ENCODE measurements around the gene APBA1.
A peak's percentile ranks its signal among the peaks of the same experiment; 100 is the strongest.

The APBA1 gene

DNA sequence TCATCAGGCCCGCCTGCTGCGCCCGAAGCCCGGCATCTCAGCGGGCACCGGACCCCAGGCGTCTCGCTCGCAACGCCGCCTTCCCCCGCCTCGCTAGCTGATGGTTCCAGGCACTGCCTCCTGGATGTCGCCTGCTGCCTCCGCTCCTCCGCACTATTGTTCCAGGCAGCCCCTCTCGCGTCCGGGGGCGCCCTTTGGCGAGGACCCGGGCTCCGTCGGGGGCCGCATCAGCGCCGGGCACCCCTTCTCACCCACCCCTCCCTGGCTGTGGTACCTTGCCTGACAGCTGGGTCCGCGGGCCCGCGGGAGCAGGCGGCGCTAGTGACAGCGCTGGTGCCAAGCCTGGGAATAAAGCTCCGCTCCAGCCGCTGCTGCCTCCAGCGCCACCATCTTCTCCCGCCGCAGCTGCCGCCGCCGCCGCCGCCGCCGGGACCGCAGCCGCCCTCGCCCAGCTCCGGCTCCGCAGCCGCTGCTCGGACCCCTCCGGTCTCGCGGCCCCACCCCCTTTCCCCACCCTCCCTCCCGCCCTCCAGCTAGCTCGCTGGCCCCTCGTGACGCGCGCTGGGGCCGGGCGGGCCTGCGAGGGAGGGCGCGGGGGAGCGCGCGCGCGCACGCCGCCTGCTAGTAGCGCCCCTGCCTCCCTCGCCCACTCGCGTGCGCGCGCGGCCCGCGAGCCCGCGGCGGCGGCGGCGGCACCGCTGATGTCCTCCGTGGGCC is at the start of gene APBA1:
TSS of gene APBA1 (minus strand) at position 493 of the 717 bp plus-strand sequence.
- peak; percentile 32 for DNase-seq

DNA sequence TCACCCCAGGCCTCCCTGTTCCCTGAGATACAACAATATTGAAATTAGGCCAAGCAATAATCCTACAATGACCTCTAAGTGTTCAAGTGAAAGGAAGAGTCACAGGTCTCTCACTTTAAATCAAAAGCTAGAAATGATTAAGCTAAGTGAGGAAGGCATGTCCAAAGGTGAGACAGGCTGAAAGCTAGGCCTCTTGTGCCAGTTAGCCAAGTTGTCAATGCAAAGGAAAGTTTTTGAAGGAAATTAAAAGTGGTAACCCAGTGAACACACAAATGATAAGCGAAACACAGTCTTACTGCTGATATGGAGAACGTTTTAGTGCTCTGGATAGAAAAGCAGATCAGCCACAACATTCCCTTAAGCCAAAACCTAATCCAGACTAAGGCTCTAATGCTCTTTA is 47.8 kb upstream of the APBA1 start:
- no peak for DNase-seq

DNA sequence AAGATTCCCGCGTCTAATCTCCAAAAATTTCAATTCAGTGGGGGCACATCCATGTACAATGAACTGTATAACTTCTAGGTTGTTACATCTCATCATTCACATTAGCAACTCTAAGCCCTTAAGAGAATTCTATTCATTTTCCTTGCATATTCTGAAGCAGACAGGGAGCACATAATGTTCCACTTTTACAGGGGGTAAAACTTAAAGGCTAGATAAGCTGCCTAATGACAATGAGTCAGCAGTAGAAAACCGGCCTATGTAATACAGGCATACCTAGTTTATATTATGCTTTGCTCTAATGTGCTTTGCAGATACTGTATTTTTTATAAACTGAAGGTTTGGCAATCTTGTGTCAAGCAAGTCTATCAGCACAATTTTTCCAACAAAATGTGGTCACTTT is 47.2 kb upstream of the APBA1 start:
- no peak for DNase-seq

DNA sequence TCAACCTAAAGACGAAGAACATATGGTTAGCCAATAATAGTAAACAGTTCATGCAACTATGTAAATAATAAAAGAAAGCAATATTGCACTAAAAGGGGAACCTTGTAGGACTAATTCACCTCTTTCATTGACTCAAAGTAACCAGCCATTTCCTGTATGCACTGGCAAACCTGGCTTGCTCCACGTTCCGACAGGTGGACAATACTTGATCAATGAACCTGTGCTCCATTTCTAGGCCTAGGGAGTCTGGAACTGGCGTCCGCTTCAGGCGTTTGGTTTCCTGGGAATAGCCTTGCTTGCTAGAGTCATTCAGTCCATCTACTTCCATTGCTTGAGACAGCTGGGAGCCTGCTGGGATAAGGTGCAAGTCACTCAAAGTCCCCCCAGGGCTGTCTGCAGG is 46.0 kb upstream of the APBA1 start:
- no peak for DNase-seq

DNA sequence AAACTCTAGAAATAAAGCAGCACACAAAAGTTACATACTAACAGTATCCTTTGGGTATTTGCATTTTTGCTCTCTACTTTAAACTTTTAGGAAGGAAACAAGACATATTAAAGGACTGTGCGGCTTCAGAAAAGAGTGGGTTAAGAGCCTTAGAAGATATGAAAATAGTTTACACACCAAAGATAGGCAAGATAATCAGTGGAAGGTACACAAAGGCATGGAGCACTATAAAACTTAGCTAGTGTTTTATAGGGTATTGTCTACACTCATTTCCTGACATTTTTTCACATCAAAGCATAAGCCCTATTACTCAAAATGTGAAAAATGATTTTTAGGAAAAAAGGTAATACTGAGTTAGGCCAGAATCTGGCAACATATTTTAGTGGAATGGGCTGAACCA is 43.7 kb upstream of the APBA1 start:
- DNase-seq, result no peak

DNA sequence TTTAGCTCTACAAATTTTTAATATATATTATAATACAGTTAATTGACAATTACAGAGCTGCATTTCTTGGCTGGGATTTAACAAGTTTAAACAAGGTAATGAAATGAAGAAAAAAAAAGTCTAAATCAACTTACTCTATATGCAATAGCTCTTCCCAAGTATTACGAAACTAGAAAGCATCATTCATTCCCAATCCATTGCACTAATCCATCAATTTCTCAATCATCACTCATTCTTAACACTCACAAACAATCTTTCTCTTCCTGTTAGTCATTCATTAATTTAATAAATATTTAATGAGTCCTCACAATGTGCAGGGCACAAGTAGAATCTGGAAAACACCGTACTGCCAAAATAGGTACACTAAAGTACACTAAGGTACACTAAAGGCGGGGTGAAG is 42.9 kb upstream of the APBA1 start:
- DNase-seq, result no peak

DNA sequence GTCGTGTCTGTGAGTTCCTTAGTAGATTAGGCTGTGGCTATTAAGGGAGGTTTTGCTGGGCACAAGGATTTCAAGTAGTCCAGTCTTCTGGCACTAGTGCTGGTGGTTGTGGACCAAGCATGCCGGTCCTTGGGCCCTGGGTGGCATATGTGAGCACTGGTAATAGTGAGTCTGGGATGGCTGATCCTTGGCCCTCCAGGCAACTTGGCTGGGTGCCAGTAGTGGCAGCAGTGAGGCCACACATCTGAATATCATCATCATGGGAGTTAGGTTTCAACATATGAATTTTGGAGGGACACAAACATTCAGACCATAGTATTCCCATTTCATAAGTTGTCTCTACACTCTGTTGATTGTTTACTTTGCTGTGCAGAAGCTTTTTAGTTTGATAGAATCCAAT is 25.3 kb upstream of the APBA1 start:
- no peak for DNase-seq

DNA sequence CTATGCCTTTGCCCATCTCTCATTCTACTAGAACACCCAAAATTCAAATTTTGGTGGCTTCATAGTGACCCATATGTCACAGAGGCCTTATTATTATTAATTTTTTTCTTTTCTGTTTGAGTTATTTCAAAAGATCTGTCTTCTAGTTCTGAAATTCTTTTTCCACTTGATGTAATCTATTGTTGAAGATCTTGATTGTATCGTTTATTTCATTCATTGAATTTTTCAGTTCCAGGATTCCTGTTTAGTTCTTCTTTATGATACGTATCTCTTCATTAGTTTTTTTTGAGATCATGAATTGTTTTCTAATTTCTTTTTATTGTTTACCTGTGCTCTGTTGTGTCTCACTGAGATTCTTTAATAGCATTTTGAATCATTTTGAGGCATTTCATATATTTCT is 24.6 kb upstream of the APBA1 start:
- DNase-seq, result no peak

DNA sequence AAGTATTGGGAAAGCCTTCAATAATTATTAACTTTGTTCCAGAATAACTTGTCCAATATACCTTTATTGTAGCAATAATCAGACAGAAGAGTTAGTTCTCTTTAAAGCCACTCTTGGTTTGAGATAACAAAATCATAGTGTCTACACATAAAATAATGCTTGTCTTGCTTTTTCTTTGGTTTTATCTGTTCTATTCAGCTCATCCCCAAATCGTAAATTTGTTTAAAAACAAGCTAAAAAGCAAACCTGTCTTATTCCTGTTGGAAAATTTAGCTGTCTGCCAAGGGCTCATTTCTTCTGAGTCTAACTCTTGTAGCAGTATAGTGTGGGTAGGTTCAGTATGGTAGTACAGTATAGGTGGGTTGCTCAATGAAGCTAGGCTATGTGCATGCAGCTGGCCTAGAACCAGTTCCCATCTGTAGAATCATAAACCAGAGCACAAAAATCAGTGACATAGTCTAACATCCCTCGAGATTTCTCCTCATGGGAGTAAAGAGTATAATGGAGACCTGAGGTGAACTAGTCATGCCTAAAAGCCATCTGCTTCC is 17.9 kb upstream of the APBA1 start:
- no peak for DNase-seq

DNA sequence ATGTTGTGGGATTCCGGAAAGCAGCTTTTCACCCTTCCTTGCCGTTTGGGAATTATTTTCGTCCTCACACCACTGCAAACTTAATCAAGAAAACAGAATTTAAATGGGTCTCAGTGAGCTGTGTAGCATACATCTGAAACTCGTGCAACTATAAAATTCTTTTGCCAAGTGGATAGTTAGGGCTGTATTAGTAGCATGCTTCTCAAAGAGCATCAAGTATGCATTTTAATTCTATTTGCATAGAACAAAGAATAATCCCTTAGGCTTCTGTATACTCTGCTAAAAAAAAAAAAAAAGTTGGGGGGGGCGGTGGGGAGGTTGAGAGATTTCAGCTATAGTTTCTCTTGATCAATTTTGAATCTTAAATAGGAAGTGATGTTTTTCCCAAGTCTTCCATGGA is 11.8 kb upstream of the APBA1 start:
- DNase-seq, result no peak

DNA sequence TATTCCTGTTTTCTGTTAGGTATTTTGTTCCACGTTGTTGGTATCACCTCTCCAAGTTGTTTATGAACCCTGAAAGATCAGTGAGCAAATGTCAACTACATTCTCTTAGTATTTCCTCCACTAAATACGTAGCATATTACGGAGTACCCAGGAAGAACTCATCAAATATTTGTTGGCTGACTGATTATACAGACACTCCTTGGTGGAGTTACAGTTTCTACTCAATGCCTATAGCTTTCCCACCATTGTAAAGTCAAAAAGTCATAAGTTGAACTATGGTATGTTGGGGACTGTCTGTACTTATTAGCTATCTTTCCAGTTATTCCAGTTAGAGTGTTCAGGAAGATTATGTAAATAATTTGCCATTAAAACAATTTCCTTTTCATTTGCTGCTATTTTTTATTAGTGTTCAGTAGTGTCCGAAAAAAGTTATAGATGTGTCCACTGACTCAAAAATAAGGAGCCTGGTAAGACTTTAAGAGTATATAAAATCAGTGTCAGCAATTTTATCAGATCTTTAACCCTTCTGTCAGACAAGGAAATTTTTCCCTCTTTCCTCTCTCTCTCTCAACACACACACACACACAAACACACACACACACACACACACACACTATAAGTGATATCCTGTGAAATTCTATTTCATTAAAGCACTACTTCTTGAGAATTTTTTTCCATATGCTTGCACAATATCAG is 6.8 kb upstream of the APBA1 start:
- DNase-seq, result no peak

DNA sequence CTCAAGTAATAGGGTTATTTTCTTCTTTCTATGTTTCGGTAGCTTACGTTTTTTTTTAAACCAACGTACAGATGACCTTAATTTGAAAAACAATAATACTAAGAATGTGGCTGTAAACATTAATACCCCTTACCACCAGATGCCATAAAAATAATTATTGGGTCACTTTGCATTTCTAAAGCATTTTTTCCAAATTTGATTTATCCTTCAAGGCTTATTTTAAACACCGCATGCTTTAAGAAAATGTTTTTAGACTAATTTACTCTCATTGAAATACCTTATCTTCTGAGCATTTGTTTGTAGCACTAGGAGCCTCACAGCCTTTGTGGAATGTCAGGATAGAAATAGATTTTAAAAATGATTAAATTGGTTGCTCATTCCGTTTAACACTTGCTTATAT is 5.8 kb upstream of the APBA1 start:
- no peak for DNase-seq

DNA sequence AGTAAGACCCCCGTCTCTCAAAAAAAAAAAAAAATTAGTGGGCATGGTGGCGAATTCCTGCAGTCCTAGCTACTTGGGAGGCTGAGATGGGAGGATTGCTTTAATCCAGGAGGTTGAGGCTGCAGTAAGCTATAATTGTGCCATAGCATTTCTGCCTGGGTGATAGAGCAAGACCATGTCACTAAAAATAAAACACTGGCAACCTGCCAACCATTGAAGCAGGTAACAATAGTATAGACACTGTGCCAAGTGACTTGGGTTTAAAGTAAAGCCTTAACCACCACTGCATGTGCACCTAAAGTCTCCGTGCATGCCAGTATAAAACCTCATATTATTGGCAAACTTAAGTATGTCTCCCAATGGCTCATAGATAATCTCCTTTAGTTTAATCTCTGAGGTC is 3.4 kb upstream of the APBA1 start:
- no peak for DNase-seq

DNA sequence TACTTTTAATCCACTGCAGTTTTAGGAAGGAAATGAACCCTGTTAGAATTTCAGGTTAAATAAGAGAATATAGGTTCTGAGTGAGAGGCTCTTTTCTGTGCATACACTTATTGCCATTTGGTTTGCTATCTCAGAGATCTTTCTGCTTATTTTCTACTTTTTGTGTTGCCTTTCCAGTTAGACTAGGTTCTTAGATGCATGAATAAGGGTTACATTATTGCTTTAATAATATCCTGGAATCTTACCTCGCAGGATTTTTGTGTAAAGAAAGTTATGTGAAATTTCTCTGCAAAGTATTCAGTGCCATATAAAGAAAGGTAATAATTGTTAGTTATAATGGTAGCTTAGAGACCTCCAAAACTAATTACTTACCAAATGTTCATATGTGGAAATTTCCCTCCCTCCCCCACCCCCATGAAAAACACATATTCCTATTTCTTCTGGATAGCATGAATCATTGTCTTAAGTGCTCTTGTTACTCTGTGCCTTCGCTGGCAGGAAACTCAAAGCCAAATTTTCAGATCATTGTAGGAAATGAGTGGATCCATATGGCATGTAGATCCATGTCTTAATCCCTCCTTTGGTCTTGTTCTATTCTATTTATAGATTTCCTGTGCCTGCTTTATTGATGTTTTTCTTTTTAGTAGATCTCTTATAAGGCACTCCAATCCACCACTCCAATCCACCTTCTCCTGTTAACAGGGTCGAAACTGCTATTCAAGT is 2.7 kb upstream of the APBA1 start:
- DNase-seq, result no peak

DNA sequence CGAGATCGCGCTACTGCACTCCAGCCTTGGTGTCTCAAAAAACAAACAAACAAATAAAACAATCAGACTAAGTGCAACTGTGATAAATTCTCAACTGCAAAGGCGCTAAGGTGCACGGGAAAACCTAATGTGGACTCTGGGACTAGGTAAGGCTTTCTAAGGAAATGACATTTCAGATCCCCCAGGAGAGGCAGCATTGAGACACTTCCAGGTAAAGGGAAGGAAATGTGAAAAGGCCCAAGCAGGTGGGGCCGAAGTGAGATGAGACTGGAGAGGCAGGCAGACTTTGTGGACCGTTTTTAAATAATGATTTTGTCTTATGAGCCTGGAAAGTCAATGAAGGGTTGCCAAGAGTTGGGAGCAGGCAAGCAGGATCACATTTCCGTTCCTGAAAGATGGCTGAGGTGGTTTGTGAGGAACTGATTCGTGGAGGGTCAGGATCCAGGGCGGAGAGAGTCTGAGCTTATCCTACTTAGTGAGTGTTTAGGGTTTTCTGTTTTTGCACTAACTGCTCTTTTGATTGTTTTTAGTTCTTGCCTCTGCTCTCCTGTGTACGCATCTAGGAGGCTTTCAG is 2.0 kb upstream of the APBA1 start:
- no peak for DNase-seq

DNA sequence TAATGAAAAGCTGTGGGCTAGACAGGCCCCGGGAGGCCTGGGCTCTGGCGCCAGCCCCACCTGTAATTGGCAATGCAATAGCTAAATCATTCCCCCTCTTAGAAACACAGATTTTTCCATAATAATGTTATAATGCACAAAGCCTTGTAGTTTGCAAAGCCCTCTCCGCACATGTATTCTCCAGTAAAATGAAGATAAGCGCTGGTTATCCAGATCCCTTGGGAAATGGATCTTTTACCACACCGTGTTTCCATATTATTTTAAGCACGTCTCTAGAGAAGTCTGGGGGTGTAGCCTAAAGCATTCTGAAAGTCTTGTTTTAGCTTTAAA is 1.1 kb upstream of the APBA1 start:
- no peak for DNase-seq

DNA sequence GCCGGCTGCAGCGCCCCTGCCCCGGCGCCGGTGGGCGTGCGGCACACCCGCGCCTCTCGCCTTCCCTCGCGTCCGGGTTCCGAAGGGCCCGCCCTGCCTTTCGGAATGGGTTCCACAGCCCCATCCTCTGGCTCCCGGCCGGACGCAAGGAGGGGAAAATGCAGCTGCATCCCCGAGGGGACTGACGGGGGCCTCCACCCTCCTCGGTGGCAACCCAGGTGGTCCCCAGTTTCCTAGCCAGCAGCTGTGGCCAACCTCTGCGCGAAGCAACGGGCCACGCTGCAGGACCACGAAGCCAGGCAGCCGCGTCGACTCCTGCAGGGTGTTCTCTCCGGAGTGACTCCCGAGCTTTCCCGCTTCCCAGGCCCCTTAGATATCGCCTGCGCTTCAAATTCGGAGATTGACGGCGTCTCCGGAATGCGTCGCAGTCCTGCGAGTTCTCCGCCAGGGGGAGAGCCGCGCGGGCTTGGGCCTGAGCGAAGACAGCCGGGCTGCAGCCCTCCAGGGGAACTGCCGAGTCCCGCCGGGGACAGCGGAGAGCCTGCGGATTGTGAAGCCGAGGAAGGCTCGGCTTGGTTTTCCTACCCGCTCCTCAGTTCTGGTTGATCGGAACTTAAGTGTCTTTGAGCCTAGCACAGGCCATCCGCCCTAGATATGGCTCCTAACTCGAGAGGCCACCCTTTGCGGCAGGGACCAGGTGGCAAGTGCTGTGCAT is 582 bp upstream of the APBA1 start:
- DNase-seq, result peak; percentile 58

DNA sequence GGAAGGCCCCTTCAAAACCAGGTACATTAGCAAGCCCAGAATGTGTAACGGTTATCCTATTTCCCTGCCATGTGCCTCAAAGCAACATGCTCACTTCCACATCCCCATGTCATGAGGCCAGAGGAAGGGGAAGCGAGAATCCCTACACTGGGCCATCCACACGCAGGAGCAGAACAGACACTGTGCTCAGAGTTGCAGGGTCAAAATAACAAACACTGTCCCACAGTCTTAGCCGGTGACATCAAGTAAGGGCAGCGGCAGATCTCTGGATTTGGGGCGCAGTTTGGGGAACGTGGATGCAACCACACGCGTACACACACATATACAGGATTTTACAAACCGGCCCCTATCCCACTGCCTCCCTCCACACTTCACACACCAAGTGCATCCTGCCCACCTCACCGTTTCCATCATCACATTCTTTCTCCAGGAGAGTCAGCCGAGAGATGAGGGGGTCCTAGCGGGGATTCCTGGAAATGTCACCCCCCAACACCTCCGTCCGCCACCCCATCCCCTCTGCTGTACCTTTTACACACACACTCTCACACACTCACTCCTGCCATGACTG is 776 bp downstream of the APBA1 start:
- no peak for DNase-seq

DNA sequence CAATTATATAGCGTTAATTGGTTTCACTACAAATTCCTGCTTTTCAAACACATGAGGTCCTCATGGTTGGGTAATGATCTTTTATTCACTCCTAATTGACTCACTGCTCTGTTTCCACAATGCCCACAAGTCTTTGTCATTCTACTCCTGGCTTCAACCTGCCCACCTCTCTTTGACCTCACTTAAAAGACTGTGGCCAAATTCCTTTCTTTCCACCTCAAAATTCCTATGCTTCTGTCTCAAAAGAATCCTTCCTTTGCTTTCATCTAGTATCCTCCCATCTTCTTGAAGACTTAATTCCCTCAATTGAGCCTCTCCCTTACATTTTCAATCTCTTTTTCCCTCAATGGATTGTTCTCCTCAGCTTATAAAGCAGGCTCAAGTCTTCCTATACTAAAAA is 4.9 kb downstream of the APBA1 start:
- no peak for DNase-seq

DNA sequence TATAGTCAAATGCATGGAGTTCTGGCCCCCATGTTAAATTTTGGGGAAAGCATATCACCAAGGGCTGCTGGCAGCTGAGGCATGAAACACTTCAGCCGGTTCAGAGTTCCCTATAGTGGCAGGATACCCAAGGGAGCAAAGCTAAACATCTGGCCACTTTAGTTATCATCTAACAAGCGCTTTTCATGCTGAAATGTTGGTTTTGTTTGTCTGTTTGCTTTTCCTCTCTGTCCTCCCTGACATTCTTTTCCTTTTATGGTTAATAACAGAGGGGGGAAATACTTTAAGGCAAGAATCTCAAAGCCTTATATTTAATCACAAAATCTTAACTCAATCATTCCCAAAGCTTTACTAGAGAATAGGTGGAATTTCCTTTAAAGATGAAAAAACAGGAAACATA is 11.9 kb downstream of the APBA1 start:
- no peak for DNase-seq

DNA sequence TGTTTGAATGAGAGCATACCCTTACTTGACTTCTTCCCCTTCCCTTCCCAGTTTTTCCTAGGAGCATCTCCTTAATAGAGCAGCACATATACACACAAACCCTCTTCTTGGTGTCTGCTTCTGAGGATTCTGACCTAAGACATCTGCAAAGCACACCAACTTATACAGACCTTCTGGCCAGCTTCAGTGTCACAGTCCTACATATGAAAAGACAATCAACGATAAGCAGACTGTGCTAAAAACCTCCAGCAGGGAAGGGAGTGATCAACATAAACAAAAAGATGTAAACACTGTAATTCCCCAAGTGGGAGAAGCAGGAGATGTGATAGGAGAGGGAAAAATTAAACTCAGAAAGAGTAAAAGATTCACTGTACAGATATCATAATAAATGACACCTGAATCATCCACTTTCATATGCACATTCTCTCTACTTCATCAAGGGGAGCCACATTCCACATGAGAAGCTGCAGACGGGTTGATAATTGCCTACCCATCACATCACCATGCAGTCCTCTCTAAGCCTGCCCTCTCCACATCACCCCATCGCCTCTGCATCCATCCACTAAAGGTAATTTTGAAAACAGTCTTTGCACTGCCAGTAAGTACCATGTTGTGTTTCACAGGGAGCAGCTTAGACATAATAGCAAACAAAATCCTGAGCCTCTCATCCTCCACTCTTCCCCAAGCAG is 13.0 kb downstream of the APBA1 start:
- no peak for DNase-seq

DNA sequence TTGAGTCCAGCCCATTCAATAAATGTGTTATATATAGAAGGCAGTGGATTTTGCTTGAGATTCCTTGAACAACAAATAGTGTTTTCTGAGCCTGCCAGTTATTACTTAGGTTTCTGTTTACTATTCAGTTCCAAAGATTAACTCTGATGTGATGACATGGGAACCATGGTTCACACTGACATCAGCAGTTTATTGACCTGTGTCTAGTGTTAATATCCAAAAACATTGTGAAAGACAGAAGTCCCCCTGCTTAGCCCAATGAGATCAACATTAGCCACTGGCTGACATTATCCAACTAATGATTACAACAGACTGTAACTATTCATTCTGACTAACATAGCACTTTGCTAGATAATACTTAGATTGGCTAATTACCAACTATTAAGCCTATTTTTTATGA is 14.9 kb downstream of the APBA1 start:
- DNase-seq, result no peak

All from stimulated activated naive CD4-positive, alpha-beta T cell treated with Interleukin-2 at 50 U/mL for 16 hours (primary cell).